ENCODE data around the gene PLIN3.

DNA sequence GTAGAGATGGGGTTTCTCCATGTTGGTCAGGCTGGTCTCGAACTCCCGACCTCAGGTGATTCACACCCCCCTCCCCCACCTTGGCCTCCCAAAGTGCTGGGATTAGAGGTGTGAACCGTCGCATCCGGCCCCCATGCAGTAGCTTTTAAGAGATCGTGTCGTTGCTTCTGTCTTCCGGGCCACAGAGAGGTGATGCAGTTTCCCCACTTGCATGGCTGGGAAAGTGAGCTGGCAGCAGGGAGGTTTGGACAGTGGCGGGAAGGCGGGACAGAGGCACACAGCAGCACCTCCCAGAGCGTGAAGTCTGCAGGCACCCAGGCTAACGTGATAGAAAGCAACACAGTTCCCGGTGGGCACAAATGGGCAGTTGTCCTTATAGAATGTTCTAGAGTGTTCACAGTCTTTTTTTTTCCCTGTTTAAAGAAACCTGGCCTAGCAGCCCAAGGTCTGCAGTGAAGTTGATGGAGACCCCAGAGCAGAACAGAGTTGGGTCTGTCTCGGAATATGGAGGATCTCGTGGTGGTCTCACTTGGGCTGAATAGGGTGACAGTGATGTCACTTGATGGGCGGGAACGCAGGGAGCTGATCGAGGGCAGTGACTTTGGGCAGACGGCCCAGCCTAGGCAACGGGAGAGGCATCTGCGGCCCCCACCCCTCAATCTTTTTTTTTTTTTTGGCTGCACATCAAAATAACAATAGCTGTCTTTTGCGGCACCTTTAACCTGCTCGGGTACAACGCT, 46.7 kb upstream of the PLIN3 start:
- TF ChIP-seq POLR2A (IDR thresholded peaks at IDR 0.05) = no peak
- TF ChIP-seq, protein P1, sequence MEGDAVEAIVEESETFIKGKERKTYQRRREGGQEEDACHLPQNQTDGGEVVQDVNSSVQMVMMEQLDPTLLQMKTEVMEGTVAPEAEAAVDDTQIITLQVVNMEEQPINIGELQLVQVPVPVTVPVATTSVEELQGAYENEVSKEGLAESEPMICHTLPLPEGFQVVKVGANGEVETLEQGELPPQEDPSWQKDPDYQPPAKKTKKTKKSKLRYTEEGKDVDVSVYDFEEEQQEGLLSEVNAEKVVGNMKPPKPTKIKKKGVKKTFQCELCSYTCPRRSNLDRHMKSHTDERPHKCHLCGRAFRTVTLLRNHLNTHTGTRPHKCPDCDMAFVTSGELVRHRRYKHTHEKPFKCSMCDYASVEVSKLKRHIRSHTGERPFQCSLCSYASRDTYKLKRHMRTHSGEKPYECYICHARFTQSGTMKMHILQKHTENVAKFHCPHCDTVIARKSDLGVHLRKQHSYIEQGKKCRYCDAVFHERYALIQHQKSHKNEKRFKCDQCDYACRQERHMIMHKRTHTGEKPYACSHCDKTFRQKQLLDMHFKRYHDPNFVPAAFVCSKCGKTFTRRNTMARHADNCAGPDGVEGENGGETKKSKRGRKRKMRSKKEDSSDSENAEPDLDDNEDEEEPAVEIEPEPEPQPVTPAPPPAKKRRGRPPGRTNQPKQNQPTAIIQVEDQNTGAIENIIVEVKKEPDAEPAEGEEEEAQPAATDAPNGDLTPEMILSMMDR (IDR thresholded peaks at IDR 0.05) = no peak
